Psoas muscle (tissue), 8 donors: Measurements from ENCODE around the gene ZNF528. TPM values are rescaled to one million over a fixed set of nuclear protein-coding genes. Genes with fewer than 3 reads are reported as not detected.

ENCODE experiments used
- ATAC-seq, 4 donors: fragments of 200-7000 bp; cut with Tn5 transposase; one replicate each; pipeline ENCODE4 v1.9.1; 2020; ENCODE audit warnings: moderate library complexity in 3 of 4, mild to moderate bottlenecking in 2 of 4
- DNase-seq, 2 donors: peaks; one replicate each; pipeline ENCODE4 v3.0.0-alpha.2; 2020
- H3K27ac ChIP-seq: fragments of 200-600 bp; one replicate; pipeline ENCODE4 v1.8.0; 2022
- H3K27me3 ChIP-seq, 3 donors: fragments of 200-600 bp in 1 of 3; one replicate each; pipeline versions ENCODE4 v1.6.1 to v1.8.0; 2013 to 2022; ENCODE audit warnings: low read length in 2 of 3, mild to moderate bottlenecking in 2 of 3, moderate library complexity in 1 of 3; ENCODE audit not compliant: insufficient read depth in 3 of 3
- H3K36me3 ChIP-seq, 2 donors: fragments of 200-600 bp in 1 of 2; one replicate each; pipeline versions ENCODE4 v1.6.1 to v1.8.0; 2013 to 2022; ENCODE audit warnings: low read depth in 1 of 2, mild to moderate bottlenecking in 1 of 2, moderate library complexity in 1 of 2; ENCODE audit not compliant: insufficient read depth in 1 of 2
- H3K4me1 ChIP-seq: fragments of 200-600 bp; one replicate; pipeline ENCODE4 v1.8.0; 2022
- H3K4me3 ChIP-seq: fragments of 200-600 bp; one replicate; pipeline ENCODE4 v1.8.0; 2022; ENCODE audit warnings: mild to moderate bottlenecking
- H3K9me3 ChIP-seq: fragments of 200-600 bp; one replicate; pipeline ENCODE4 v1.8.0; 2022
- whole genome bisulfite sequencing, 3 donors: extraction: QIAGEN DNeasy Blood & Tissue Kit; methylation state at CpG; one replicate each; pipeline versions ENCODE4 v1.1.6 to v1.1.7; 2013; 5-methylcytosine and 5-hydroxymethylcytosine counted together
- intact Hi-C, 2 donors: fragments of 100-400 bp; cut with DNase I; formaldehyde crosslinking; loops; one replicate each; pipeline versions ENCODE4 v1.11.0 to v1.14.2; 2022
- polyA plus RNA-seq, 3 donors: library from polyadenylated mRNA; stranded (reverse); fragments of 200-250 nt; gene quantifications; one replicate each; pipeline ENCODE4 v1.2.3, GENCODE V29; 2013
- total RNA-seq, 4 donors: library from RNA; stranded (reverse); fragmentation: NEBNext Ultra II Directional in 2 of 4; extraction: Animal tissue kit (Norgen Biotek cat#: 25700) in 2 of 4; gene quantifications; one replicate each; pipeline versions ENCODE4 v1.2.1 to v1.2.4, GENCODE V29; 2021 to 2023
- TF ChIP-seq, protein P1 (sequence below): fragments of 200-600 bp; IDR thresholded peaks from one replicate; pipeline ENCODE4 v1.8.0; 2022; ENCODE audit warnings: antibody characterized with exemption
- donor health status: healthy with polysubstance abuse.
- donor health status: DM: no; HTN: no; CAD: no; lungs with moderate emphysema.
- donor health status: Bipolar disorder and iron deficiency.
- donor health status: healthy.
- donor health status: DM: yes; HTN: yes; CAD: no.
- donor health status: DM: no; HTN: no; CAD: no.
- donor health status: DM: no; HTN: no; CAD: no.
- donor health status: DM: yes; HTN: yes; CAD: no.

ZNF528 gene
- total and polyA plus RNA-seq, 7 donors = 3.0 to 18.3 (median 5.9) TPM

- TF ChIP-seq, protein P1, sequence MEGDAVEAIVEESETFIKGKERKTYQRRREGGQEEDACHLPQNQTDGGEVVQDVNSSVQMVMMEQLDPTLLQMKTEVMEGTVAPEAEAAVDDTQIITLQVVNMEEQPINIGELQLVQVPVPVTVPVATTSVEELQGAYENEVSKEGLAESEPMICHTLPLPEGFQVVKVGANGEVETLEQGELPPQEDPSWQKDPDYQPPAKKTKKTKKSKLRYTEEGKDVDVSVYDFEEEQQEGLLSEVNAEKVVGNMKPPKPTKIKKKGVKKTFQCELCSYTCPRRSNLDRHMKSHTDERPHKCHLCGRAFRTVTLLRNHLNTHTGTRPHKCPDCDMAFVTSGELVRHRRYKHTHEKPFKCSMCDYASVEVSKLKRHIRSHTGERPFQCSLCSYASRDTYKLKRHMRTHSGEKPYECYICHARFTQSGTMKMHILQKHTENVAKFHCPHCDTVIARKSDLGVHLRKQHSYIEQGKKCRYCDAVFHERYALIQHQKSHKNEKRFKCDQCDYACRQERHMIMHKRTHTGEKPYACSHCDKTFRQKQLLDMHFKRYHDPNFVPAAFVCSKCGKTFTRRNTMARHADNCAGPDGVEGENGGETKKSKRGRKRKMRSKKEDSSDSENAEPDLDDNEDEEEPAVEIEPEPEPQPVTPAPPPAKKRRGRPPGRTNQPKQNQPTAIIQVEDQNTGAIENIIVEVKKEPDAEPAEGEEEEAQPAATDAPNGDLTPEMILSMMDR = no peak
- H3K9me3 ChIP-seq = peaks cover 49% of the 10 kb centered on the region
These were observed 55.9 kb downstream of the ZNF528 start, which contains the start of gene ZNF578 for GRCh38 chr19:52453324-52454094. Gene ZNF578, plus strand, starts transcription at chr19:52453553. Its CDS starts 48,293 bp downstream, at chr19:52501846.

GRCh38 chr19:52464798-52465470, 67.3 kb downstream of the ZNF528 start:
- no peak overlapping the region for H3K27ac ChIP-seq
- no peaks in the 10 kb centered on the region for H3K36me3 ChIP-seq
- H3K4me3 ChIP-seq = no peak overlapping the region
- DNase-seq (no peak), ATAC-seq (no peak)
- H3K4me1 ChIP-seq = no peaks in the 10 kb centered on the region
- peaks cover 81% of the 10 kb centered on the region for H3K9me3 ChIP-seq
- TF ChIP-seq, protein P1 = no peak
- no peaks in the 10 kb centered on the region for H3K27me3 ChIP-seq
- intact Hi-C loops = no loop called here
- WGBS, 3 donors = 83 to 86% (median 83%) methylated on average over 14 of the region's 14 CpGs

More at GRCh38 chr19:52453324-52454094, 55.9 kb downstream of the ZNF528 start, which contains the start of gene ZNF578:
- no peaks in the 10 kb centered on the region for H3K4me1 ChIP-seq
- H3K36me3 ChIP-seq = peaks cover 8 to 14% of the 10 kb centered on the region in 2 donors
- H3K27me3 ChIP-seq = peaks cover 0 to 4% (median 0%) of the 10 kb centered on the region in 3 donors
- DNase-seq (peak; percentile 80 to 88), ATAC-seq (peak; percentile 40 to 85 (median 78))
- 1 to 2% (median 2%) methylated on average over 48 of the region's 48 CpGs for WGBS, 3 donors
- intact Hi-C loops = no loop called here
- H3K27ac ChIP-seq = no peak within 1 kb of the TSS
- peak within 1 kb of the TSS; percentile 69 for H3K4me3 ChIP-seq

Other genes with a start within 250 kb of the ZNF528 start
- 1 to 10 TPM; 2.1 to 6.4 (median 3.9) TPM for gene ZNF836, start 226.2 kb upstream of the ZNF528 start, total RNA-seq
- 1 to 10 TPM; 1.3 to 4.4 (median 1.8) TPM for gene ZNF836, start 226.2 kb upstream of the ZNF528 start, polyA plus RNA-seq
- gene PPP2R1A, start 207.8 kb upstream of the ZNF528 start, total RNA-seq = 100 to 1,000 TPM; 182 to 340 (median 268) TPM
- 100 to 1,000 TPM; 127 to 400 (median 139) TPM for gene PPP2R1A, start 207.8 kb upstream of the ZNF528 start, polyA plus RNA-seq
- gene ZNF766, start 128.3 kb upstream of the ZNF528 start, total RNA-seq = 10 to 100 TPM in 2 of 4 donors, 1 to 10 TPM in 2; 6.3 to 10.4 (median 8.8) TPM
- gene ZNF766, start 128.3 kb upstream of the ZNF528 start, polyA plus RNA-seq = 10 to 100 TPM in 1 of 3 donors, 1 to 10 TPM in 2; 3.6 to 10.7 (median 3.8) TPM
- gene ZNF480, start 100.7 kb upstream of the ZNF528 start, total RNA-seq = 10 to 100 TPM in 1 of 4 donors, 1 to 10 TPM in 3; 6.2 to 10.5 (median 7.0) TPM
- 1 to 10 TPM; 4.6 to 7.0 (median 5.3) TPM for gene ZNF480, start 100.7 kb upstream of the ZNF528 start, polyA plus RNA-seq
- gene ZNF610, start 61.6 kb upstream of the ZNF528 start, total RNA-seq = 1 to 10 TPM in 2 of 4 donors, under 1 TPM in 2; 0.06 to 3.7 (median 1.1) TPM
- under 1 TPM; 0.10 to 0.62 (median 0.47) TPM for gene ZNF610, start 61.6 kb upstream of the ZNF528 start, polyA plus RNA-seq
- gene ZNF880, start 27.9 kb upstream of the ZNF528 start, total RNA-seq = 1 to 10 TPM; 5.9 to 9.0 (median 8.2) TPM
- 10 to 100 TPM in 1 of 3 donors, 1 to 10 TPM in 2; 4.2 to 12.0 (median 4.6) TPM for gene ZNF880, start 27.9 kb upstream of the ZNF528 start, polyA plus RNA-seq
- under 1 TPM in 2 of 4 donors, not detected in 2; 0.11 to 0.16 TPM for gene ZNF534, start 31.3 kb downstream of the ZNF528 start, total RNA-seq
- under 1 TPM; 0.07 to 0.52 (median 0.14) TPM for gene ZNF534, start 31.3 kb downstream of the ZNF528 start, polyA plus RNA-seq
- gene ZNF578, start 55.7 kb downstream of the ZNF528 start, total RNA-seq = under 1 TPM; 0.25 to 0.71 (median 0.54) TPM
- under 1 TPM; 0.10 to 0.55 (median 0.41) TPM for gene ZNF578, start 55.7 kb downstream of the ZNF528 start, polyA plus RNA-seq
- gene ZNF808, start 129.8 kb downstream of the ZNF528 start, total RNA-seq = 10 to 100 TPM in 2 of 4 donors, 1 to 10 TPM in 2; 7.5 to 12.6 (median 10.1) TPM
- gene ZNF808, start 129.8 kb downstream of the ZNF528 start, polyA plus RNA-seq = 1 to 10 TPM in 2 of 3 donors, under 1 TPM in 1; 0.83 to 8.4 (median 2.0) TPM
- 10 to 100 TPM in 1 of 4 donors, 1 to 10 TPM in 3; 4.5 to 10.3 (median 7.9) TPM for gene ZNF701, start 172.4 kb downstream of the ZNF528 start, total RNA-seq
- gene ZNF701, start 172.4 kb downstream of the ZNF528 start, polyA plus RNA-seq = 10 to 100 TPM in 1 of 3 donors, 1 to 10 TPM in 2; 2.0 to 10.5 (median 3.6) TPM
- 10 to 100 TPM in 1 of 4 donors, 1 to 10 TPM in 3; 3.9 to 11.5 (median 4.5) TPM for gene ZNF83, start 240.5 kb downstream of the ZNF528 start, total RNA-seq
- gene ZNF83, start 240.5 kb downstream of the ZNF528 start, polyA plus RNA-seq = 10 to 100 TPM in 1 of 3 donors, 1 to 10 TPM in 2; 4.5 to 10.2 (median 7.7) TPM